Vagina (tissue), 2 donors: ENCODE data around the gene EBF3. TPM values are rescaled to one million over a fixed set of nuclear protein-coding genes. Genes with fewer than 3 reads are reported as not detected.
A peak's percentile ranks its signal among the peaks of the same experiment; 100 is the strongest.

Experiments
- DNase-seq, 2 donors: peaks; one replicate each; pipeline ENCODE4 v3.0.0-alpha.2; 2017; ENCODE audit errors: extremely low spot score in 2 of 2
- H3K27ac ChIP-seq: fragments of 200-600 bp; sonication (generic); one replicate; pipeline ENCODE4 v1.5.1; 2019
- H3K27me3 ChIP-seq: fragments of 200-600 bp; sonication (generic); one replicate; pipeline ENCODE4 v1.5.1; 2019
- H3K36me3 ChIP-seq, 2 donors: fragments of 200-600 bp; sonication (generic); one replicate each; pipeline ENCODE4 v1.5.1; 2017 to 2019
- H3K4me1 ChIP-seq: fragments of 200-600 bp; sonication (generic); one replicate; pipeline ENCODE4 v1.5.1; 2019
- H3K4me3 ChIP-seq, 2 donors: fragments of 200-600 bp; sonication (generic); 1 replicate in 1 of 2; 2 replicates in 1 of 2; pipeline ENCODE4 v1.5.1; 2016 to 2019
- H3K9me3 ChIP-seq: fragments of 200-600 bp; sonication (generic); one replicate; pipeline ENCODE4 v1.5.1; 2019
- CTCF ChIP-seq, 3 experiments: fragments of 450-650 bp in 2 of 3; fragments of 200-600 bp in 1 of 3; sonication (generic) in 1 of 3; IDR thresholded peaks; one replicate each; pipeline ENCODE4 v1.5.1; 2017 to 2019; ENCODE audit warnings: antibody characterized with exemption in 3 of 3, mild to moderate bottlenecking in 2 of 3, moderate library complexity in 2 of 3
- POLR2A ChIP-seq, 2 donors: fragments of 450-650 bp; IDR thresholded peaks; one replicate each; pipeline ENCODE4 v1.6.1; 2017; ENCODE audit warnings: antibody characterized with exemption in 2 of 2, mild to moderate bottlenecking in 2 of 2, moderate library complexity in 2 of 2
- POLR2AphosphoS5 ChIP-seq, 2 donors: sonication (generic); formaldehyde crosslinking; IDR thresholded peaks; one replicate each; pipeline ENCODE4 v1.9.0; 2017; ENCODE audit warnings: antibody characterized with exemption in 2 of 2, mild to moderate bottlenecking in 2 of 2, low read depth in 1 of 2; ENCODE audit not compliant: insufficient read depth in 1 of 2
- intact Hi-C: fragments of 100-400 bp; cut with DNase I; formaldehyde crosslinking; loops from one replicate; pipeline ENCODE4 v1.15.1; 2023
- total RNA-seq: library from RNA; depleted of rRNA; stranded (reverse); fragments of >200 nt; gene quantifications from one replicate; pipeline ENCODE4 v1.2.3, GENCODE V29; 2016

EBF3 gene
- total RNA-seq, 1 donor from 2014 or later: 10.6 TPM

GRCh38 chr10:129962872-129963640, 1.0 kb downstream of the EBF3 start:
- H3K4me3 ChIP-seq: peak overlapping the region; percentile 49 to 76
- peaks cover 27% of the 10 kb centered on the region for H3K27me3 ChIP-seq
- DNase-seq: peak; percentile 55 to 72
- intact Hi-C loops: loop anchor here (5.0 to 10.0 kb wide), 2 partner anchors 268 to 866 kb away; no protein-coding TSS in a partner anchor
- H3K4me1 ChIP-seq: peaks cover 19% of the 10 kb centered on the region
- TF ChIP-seq POLR2A (IDR thresholded peaks at IDR 0.05): no peak
- peak in 1 of 2 donors; percentile 39 for TF ChIP-seq POLR2AphosphoS5 (IDR thresholded peaks at IDR 0.05; ENCODE audit: insufficient read depth in 1 of 2, low read depth in 1 of 2)
- H3K27ac ChIP-seq: peak overlapping the region; percentile 57
- no peaks in the 10 kb centered on the region for H3K9me3 ChIP-seq
- H3K36me3 ChIP-seq: no peaks in the 10 kb centered on the region

DNA sequence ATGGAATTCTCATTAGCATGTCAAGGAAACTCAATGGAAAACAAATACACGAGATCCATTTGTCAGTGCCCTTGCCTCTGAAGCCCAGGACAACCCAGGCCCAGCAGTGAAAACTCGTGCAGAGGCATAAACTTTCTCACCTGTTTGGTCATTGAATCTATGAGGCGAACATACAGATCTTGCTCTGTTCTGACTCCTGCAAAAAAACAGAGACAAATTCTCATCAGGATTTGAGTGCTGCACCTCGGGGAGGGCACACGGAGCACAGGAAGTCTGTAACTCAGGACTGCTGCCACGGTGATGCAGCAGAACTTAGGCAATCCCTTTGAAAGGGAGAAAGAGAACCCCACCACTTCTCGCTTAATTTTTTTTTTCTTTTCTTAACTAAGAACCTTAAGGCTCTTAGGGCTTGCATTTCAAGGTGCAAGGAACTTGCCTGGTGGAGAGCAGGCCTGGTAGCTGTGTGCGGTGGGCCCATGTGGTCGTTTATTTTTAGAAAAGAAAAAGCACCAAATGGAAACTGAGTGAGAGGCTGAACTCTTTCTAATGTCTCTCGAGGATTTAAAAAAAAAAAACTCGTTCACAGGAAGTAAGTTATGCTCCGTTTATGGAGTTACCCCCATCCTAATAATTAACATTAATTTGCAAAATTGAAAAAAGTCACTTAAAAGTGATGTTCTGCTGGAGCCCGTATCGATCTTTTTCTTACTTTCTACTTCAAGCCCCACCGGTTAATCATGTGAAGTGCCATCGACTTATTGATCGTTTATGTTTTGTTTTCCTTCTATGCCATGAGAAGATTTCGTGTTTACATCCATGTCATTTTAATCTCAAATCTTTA, 1.8 kb downstream of the EBF3 start:
- no peaks in the 10 kb centered on the region for H3K9me3 ChIP-seq
- peaks cover 27% of the 10 kb centered on the region for H3K27me3 ChIP-seq
- peak; percentile 5 to 22 for DNase-seq
- H3K27ac ChIP-seq: peak overlapping the region; percentile 57
- no peaks in the 10 kb centered on the region for H3K36me3 ChIP-seq
- TF ChIP-seq POLR2A (IDR thresholded peaks at IDR 0.05) (no peak), POLR2AphosphoS5 (IDR thresholded peaks at IDR 0.05; ENCODE audit: insufficient read depth in 1 of 2, low read depth in 1 of 2) (no peak), CTCF (IDR thresholded peaks at IDR 0.05) (no peak)
- peaks cover 14% of the 10 kb centered on the region for H3K4me1 ChIP-seq
- peak overlapping the region; percentile 49 to 76 for H3K4me3 ChIP-seq
- intact Hi-C loops: loop anchor here (5.0 to 10.0 kb wide), 2 partner anchors 267 to 865 kb away; no protein-coding TSS in a partner anchor

GRCh38 chr10:129961157-129961701, 2.8 kb downstream of the EBF3 start:
- Histone ChIP-seq H3K27ac (peak overlapping the region; percentile 17), H3K36me3 (no peaks in the 10 kb centered on the region), H3K9me3 (no peaks in the 10 kb centered on the region), H3K4me1 (peaks cover 14% of the 10 kb centered on the region), H3K27me3 (peaks cover 22% of the 10 kb centered on the region), H3K4me3 (peak overlapping the region in 1 of 2 donors; percentile 21)
- DNase-seq: no peak
- no peak for TF ChIP-seq POLR2AphosphoS5 (IDR thresholded peaks at IDR 0.05; ENCODE audit: insufficient read depth in 1 of 2, low read depth in 1 of 2)
- no peak for TF ChIP-seq CTCF (IDR thresholded peaks at IDR 0.05)
- no peak for TF ChIP-seq POLR2A (IDR thresholded peaks at IDR 0.05)
- intact Hi-C loops: loop anchor here (5.0 to 10.0 kb wide), 2 partner anchors 266 to 864 kb away; no protein-coding TSS in a partner anchor

GRCh38 chr10:129960481-129961156, 3.5 kb downstream of the EBF3 start:
- H3K4me1 ChIP-seq: peaks cover 14% of the 10 kb centered on the region
- peak overlapping the region in 1 of 2 donors; percentile 21 for H3K4me3 ChIP-seq
- peaks cover 17% of the 10 kb centered on the region for H3K27me3 ChIP-seq
- TF ChIP-seq POLR2A (IDR thresholded peaks at IDR 0.05) (no peak), CTCF (IDR thresholded peaks at IDR 0.05) (no peak), POLR2AphosphoS5 (IDR thresholded peaks at IDR 0.05; ENCODE audit: insufficient read depth in 1 of 2, low read depth in 1 of 2) (no peak)
- H3K27ac ChIP-seq: peak overlapping the region; percentile 60
- no peak for DNase-seq
- intact Hi-C loops: loop anchor here (5.0 to 10.0 kb wide), 2 partner anchors 266 to 863 kb away; no protein-coding TSS in a partner anchor
- H3K9me3 ChIP-seq: no peaks in the 10 kb centered on the region
- no peaks in the 10 kb centered on the region for H3K36me3 ChIP-seq
